GM04504 (cell line): ENCODE results near the gene GPBAR1.
"Not testable (repeated sequence)": the region's sequence is repeated elsewhere in the genome, so short reads cannot be mapped to it uniquely, and the experiment has no call there.

Source experiments
- DNase-seq: peaks from one replicate; pipeline ENCODE4 v3.0.0-alpha.2; 2012; ENCODE audit warnings: low read depth

Gene GPBAR1

GRCh38 chr2:218311541-218312266 is 50.9 kb downstream of the GPBAR1 start:
- DNase-seq = not testable (repeated sequence)

DNA sequence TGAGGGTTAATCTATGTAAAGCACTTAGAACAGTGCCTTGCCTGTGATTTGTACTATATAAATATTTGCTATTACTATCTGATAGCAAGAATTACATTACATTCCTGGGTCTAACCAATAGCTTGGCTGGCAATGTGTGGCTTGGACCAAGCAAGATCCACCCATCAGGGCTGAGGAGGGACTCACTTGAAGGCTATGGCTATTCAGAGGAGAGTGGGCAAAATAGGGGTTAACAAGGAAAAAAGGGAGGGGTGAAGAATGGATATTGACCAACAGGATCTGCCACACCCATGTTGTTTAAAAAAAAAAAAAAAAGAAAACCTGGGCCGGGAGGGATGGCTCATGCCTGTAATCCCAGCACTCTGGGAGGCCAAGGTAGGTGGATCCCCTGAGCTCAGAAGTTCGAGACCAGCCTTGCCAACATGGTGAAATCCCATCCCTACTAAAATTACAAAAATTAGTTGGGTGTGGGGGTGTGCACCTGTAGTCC is 51.5 kb downstream of the GPBAR1 start:
- DNase-seq = no peak

DNA sequence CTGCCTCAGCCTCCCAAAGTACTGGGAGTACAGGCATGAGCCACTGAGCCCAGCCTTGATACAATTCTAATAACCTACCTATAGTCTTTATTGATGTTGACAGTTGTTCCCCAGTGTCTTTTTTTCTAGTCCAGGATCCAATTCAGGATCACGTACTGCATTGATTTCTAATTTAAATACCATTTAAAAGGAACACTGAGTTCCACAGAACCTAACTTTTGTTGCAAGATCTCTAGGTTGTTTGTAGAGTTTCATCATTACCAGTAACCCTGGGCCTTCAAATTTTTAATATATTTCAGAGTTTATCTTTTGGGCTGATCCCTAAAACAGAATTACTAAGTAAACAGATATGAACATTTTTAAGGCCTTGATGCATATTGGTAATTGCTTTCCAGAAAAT is 52.5 kb downstream of the GPBAR1 start:
- DNase-seq = no peak
